Mesothelial cell of epicardium (in vitro differentiated cells): ENCODE results near the gene RAB3B. TPM values are rescaled to one million over a fixed set of nuclear protein-coding genes. Genes with fewer than 3 reads are reported as not detected.

Experiments
- DNase-seq, 2 experiments: peaks; one replicate each; pipeline ENCODE4 v3.0.0; 2021; ENCODE audit warnings: low spot score in 2 of 2; ENCODE audit not compliant: unreplicated experiment in 2 of 2
- H3K27ac Mint-ChIP-seq: 2 replicates; pipeline ENCODE4 v1.8.0; 2021; ENCODE audit warnings: mixed read lengths
- H3K27me3 Mint-ChIP-seq: 2 replicates; pipeline ENCODE4 v1.8.0; 2021; ENCODE audit warnings: low read depth, mixed read lengths
- H3K36me3 Mint-ChIP-seq: 2 replicates; pipeline ENCODE4 v1.8.0; 2021; ENCODE audit warnings: mixed read lengths
- H3K4me1 Mint-ChIP-seq: 2 replicates; pipeline ENCODE4 v1.8.0; 2021; ENCODE audit warnings: mixed read lengths
- H3K4me3 Mint-ChIP-seq: 2 replicates; pipeline ENCODE4 v1.8.0; 2021; ENCODE audit warnings: mild to moderate bottlenecking, moderate library complexity, mixed read lengths
- H3K9me3 Mint-ChIP-seq: 2 replicates; pipeline ENCODE4 v1.8.0; 2021; ENCODE audit warnings: mixed read lengths
- total RNA-seq: library from RNA; stranded (reverse); gene quantifications from 3 replicates; pipeline ENCODE4 v1.2.1, GENCODE V29; 2021
- TF ChIP-seq, protein P1 (sequence below): fragments of 200-600 bp; sonication (generic); IDR thresholded peaks from one replicate; pipeline ENCODE4 v1.5.0; 2021; ENCODE audit warnings: antibody characterized with exemption; ENCODE audit not compliant: unreplicated experiment

The RAB3B gene
- total RNA-seq, 1 donor from 2014 or later = 3.8 TPM

DNA sequence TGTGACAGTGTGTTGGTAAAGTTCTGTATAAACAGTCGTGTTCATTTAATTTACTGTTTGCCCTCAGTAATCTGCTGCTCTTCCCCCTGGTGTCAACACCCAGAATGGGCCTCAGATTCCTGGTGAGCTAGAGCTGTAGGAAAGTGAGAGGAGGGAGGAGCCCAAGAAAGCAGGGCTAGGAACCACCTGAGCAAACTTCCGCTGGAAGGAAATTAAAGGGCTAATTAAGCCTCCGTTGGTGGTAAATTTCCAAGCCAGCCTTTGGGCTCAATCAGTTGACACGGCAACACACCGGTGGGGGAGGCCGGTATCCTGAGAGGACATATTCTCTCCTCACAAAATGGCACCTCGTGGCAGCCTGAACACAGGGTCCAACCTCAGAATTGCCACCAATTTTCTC is 32.9 kb downstream of the RAB3B start:
- no peak for DNase-seq
- H3K9me3 Mint-ChIP-seq = no peaks in the 10 kb centered on the region

DNA sequence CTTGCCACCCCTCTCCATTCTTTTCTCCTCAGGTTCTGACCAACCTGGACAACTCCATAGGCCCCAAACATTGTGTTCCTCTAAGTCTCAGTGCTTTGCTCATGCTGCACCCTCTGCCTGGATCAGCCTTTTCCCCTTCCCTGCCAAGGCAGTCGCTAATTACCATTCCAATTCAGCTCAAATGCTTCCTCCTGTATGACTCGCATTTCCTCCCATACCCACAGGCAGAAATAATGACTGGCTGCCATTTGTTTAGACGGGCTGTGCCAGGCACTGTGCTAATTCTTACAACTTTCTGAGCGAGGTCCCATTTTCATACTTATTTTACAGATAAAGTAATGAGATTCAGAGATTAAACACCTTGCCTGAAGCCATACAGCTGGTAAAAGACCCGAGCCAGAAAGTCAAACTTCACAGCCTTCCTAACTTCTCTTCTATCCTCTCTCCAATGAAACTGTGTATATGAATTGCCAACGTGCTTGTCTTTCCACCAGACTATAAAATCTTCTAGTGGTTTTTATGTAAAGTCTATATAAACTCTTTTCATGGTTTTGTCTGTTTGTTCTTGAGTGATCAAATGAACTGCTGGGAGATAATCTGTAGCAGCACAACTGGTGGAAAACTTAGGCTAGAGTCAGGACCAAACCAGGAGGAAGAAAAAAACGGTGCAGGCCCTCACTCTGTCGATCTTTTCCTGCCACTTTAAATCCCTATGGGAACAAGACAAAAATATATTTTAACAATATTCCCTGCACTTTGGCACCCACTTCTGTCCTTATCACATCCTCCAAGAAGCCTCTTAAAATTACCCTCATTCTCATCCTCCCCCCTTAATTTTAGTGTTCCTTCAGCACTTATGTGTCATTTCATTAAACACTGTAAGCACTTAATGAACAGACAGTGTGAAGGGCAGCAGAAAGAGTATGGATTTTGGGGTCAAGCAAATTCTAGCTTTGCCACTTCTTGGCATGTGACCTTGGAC is 33.7 kb downstream of the RAB3B start:
- Mint-ChIP-seq H3K4me1 (no peaks in the 10 kb centered on the region), H3K27me3 (no peaks in the 10 kb centered on the region), H3K9me3 (no peaks in the 10 kb centered on the region), H3K36me3 (no peaks in the 10 kb centered on the region), H3K4me3 (no peak overlapping the region), H3K27ac (no peak overlapping the region)
- DNase-seq = no peak
- TF ChIP-seq, protein P1, sequence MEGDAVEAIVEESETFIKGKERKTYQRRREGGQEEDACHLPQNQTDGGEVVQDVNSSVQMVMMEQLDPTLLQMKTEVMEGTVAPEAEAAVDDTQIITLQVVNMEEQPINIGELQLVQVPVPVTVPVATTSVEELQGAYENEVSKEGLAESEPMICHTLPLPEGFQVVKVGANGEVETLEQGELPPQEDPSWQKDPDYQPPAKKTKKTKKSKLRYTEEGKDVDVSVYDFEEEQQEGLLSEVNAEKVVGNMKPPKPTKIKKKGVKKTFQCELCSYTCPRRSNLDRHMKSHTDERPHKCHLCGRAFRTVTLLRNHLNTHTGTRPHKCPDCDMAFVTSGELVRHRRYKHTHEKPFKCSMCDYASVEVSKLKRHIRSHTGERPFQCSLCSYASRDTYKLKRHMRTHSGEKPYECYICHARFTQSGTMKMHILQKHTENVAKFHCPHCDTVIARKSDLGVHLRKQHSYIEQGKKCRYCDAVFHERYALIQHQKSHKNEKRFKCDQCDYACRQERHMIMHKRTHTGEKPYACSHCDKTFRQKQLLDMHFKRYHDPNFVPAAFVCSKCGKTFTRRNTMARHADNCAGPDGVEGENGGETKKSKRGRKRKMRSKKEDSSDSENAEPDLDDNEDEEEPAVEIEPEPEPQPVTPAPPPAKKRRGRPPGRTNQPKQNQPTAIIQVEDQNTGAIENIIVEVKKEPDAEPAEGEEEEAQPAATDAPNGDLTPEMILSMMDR = no peak

More for the DNA sequence above, 32.9 kb downstream of the RAB3B start:
- Mint-ChIP-seq H3K27ac (no peak overlapping the region), H3K27me3 (no peaks in the 10 kb centered on the region), H3K4me3 (no peak overlapping the region), H3K4me1 (no peaks in the 10 kb centered on the region), H3K36me3 (no peaks in the 10 kb centered on the region)
- TF ChIP-seq, protein P1 = no peak

DNA sequence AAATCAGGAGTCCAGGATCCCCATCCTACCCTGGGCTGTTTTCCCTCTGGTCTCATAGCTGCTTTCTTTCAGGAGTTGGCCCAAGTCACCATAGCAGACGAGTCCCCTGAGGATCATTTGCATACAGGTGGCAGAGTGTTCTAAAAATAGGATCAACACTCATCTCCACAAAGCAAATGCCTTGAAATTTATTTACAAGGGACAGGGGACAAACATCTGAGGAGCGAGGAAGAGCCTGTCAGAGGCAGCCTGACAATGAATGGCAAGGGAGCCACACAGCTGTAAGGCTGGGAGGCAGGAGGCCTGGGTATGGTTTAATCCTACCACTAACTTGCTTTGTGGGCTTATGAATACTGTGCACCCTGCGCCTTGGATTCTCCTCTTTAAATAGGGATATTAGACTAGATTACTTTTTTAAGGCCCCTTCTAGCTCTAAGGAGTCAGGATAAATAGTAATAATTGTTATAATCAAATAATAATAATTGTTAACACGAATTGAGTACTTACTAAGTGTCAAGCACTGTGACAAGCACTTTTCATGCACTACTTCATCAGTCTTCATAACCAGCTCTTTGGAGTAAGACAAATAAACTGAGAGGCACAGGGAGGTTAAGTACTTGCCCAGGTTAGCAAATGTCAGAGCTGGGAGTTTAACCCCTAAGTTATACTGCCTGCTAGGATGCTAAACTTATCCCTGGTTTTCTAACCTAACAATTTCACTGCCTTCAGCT is 34.5 kb downstream of the RAB3B start:
- Mint-ChIP-seq H3K4me1 (no peaks in the 10 kb centered on the region), H3K27ac (no peak overlapping the region)

DNA sequence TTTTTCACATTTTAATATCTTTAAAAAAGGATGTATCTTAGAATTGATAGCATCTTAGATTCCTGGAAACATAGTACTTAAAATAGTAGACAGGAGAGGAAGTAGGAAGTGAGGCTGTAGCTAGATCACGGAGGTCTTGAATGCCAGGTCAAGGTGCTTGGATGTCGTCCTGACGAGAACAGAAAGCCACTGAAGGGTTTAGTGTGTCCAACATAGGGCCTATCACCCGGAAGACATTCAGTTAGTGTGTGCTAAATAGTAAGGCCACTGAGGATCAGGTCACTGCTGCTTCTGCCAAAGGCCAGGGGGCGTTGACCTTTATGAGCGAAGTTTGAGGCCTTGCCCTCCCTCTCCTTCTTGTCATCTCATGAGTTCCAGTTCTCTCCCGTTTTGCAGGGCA is 35.7 kb downstream of the RAB3B start:
- H3K36me3 Mint-ChIP-seq = peaks cover 4% of the 10 kb centered on the region
- TF ChIP-seq, protein P1 = no peak
- no peak for DNase-seq
- H3K9me3 Mint-ChIP-seq = peaks cover 6% of the 10 kb centered on the region
- no peaks in the 10 kb centered on the region for H3K27me3 Mint-ChIP-seq
- H3K4me1 Mint-ChIP-seq = no peaks in the 10 kb centered on the region
- H3K27ac Mint-ChIP-seq = no peak overlapping the region
- H3K4me3 Mint-ChIP-seq = no peak overlapping the region

More for the DNA sequence above, 34.5 kb downstream of the RAB3B start:
- no peak overlapping the region for H3K4me3 Mint-ChIP-seq
- no peak for DNase-seq
- H3K36me3 Mint-ChIP-seq = no peaks in the 10 kb centered on the region
- TF ChIP-seq, protein P1 = no peak
- H3K27me3 Mint-ChIP-seq = no peaks in the 10 kb centered on the region
- no peaks in the 10 kb centered on the region for H3K9me3 Mint-ChIP-seq

DNA sequence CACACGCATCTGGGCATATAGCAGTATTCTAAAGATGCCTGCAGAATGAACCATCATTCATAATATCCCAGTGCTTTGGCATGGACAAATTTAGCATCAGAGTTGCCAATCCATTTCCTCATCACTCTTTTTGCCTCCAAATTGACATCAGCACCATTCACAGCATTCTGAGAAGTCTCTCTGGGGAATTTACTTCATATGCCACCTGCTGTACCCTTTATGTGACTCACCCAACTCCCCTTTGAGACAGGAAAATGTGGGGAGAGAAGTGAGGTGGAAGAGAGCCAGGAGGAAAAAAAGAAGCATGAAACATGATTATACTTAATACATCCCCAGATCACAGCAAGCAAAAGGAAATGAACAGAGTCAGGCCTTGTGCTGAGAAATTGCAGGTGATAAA is 37.4 kb downstream of the RAB3B start:
- Mint-ChIP-seq H3K4me1 (no peaks in the 10 kb centered on the region), H3K4me3 (no peak overlapping the region), H3K27me3 (no peaks in the 10 kb centered on the region), H3K27ac (no peak overlapping the region), H3K9me3 (peaks cover 8% of the 10 kb centered on the region), H3K36me3 (peaks cover 4% of the 10 kb centered on the region)
- DNase-seq = no peak
- TF ChIP-seq, protein P1 = no peak
